HEK293 (cell line): ENCODE data around the gene HLA-C.

Source experiments
- CTCF ChIA-PET: fragments of 350-600 bp; formaldehyde crosslinking; extraction: SDS; loops from one replicate; lab custom pipeline; 2021; ENCODE audit warnings: antibody characterized with exemption; lab: Yijun Ruan, JAX
- POLR2A ChIA-PET: fragments of 300-600 bp; formaldehyde crosslinking; extraction: SDS; loops from one replicate; lab custom pipeline; 2020; ENCODE audit warnings: antibody characterized with exemption, inconsistent platforms; lab: Yijun Ruan, JAX
- H3K27ac ChIP-seq: fragments of 200-500 bp; sonication (Bioruptor generic); 2 replicates; pipeline ENCODE4 v1.5.1; 2014; ENCODE audit warnings: low read depth, low read length, control low read depth, inconsistent platforms; ENCODE audit errors: extremely low read depth
- H3K36me3 ChIP-seq, 2 experiments: fragments of 200-500 bp in 1 of 2; sonication (Bioruptor generic) in 1 of 2; 1 replicate in 1 of 2; 2 replicates in 1 of 2; pipeline ENCODE4 v1.5.1; 2014 to 2017; ENCODE audit warnings: inconsistent platforms in 2 of 2, low read length in 2 of 2; ENCODE audit not compliant: control insufficient read depth in 2 of 2, insufficient read depth in 1 of 2
- H3K4me1 ChIP-seq: fragments of 200-500 bp; sonication (Bioruptor generic); 2 replicates; pipeline ENCODE4 v1.5.1; 2014; ENCODE audit warnings: mild to moderate bottlenecking, low read length, inconsistent platforms; ENCODE audit not compliant: control insufficient read depth, insufficient read depth
- H3K4me3 ChIP-seq: 2 replicates; pipeline ENCODE4 v1.5.1; 2011; ENCODE audit warnings: low read depth, mild to moderate bottlenecking, control low read depth, low read length, moderate library complexity
- H3K9me3 ChIP-seq: fragments of 200-500 bp; sonication (Bioruptor generic); 2 replicates; pipeline ENCODE4 v1.5.1; 2014; ENCODE audit warnings: low read depth, low read length, inconsistent platforms; ENCODE audit not compliant: control insufficient read depth, insufficient read depth
- BCL6B ChIP-seq: fragments of 450-650 bp; formaldehyde crosslinking; IDR thresholded peaks from 2 replicates; pipeline ENCODE4 v1.5.1; 2017; ENCODE audit warnings: missing biosample characterization, missing genetic modification characterization
- GLI2 ChIP-seq: fragments of 450-650 bp; formaldehyde crosslinking; IDR thresholded peaks from 2 replicates; pipeline ENCODE4; 2017; ENCODE audit warnings: missing biosample characterization, missing genetic modification characterization, low read depth, borderline replicate concordance
- HIC1 ChIP-seq: fragments of 450-650 bp; formaldehyde crosslinking; IDR thresholded peaks from 2 replicates; pipeline ENCODE4 v1.5.1; 2016; ENCODE audit warnings: missing biosample characterization, missing genetic modification characterization
- KLF8 ChIP-seq: fragments of 450-650 bp; formaldehyde crosslinking; IDR thresholded peaks from 2 replicates; pipeline ENCODE4 v1.5.1; 2016; ENCODE audit warnings: missing biosample characterization, missing genetic modification characterization
- MEIS1 ChIP-seq: sonication (generic); formaldehyde crosslinking; IDR thresholded peaks from 2 replicates; pipeline ENCODE4 v1.8.1; 2022; ENCODE audit warnings: missing genetic modification reagents, mild to moderate bottlenecking, borderline replicate concordance
- PRDM2 ChIP-seq: fragments of 450-650 bp; formaldehyde crosslinking; IDR thresholded peaks from 2 replicates; pipeline ENCODE4 v1.5.1; 2016; ENCODE audit warnings: missing biosample characterization, missing genetic modification characterization, borderline replicate concordance
- WT1 ChIP-seq: fragments of 450-650 bp; formaldehyde crosslinking; IDR thresholded peaks from 2 replicates; pipeline ENCODE4 v1.5.1; 2016; ENCODE audit warnings: missing biosample characterization, missing genetic modification characterization
- ZNF16 ChIP-seq: fragments of 450-650 bp; formaldehyde crosslinking; IDR thresholded peaks from 2 replicates; pipeline ENCODE4 v1.5.1; 2016; ENCODE audit warnings: low read depth, missing biosample characterization, missing genetic modification characterization
- ZNF175 ChIP-seq: fragments of 450-650 bp; formaldehyde crosslinking; IDR thresholded peaks from 2 replicates; pipeline ENCODE4 v1.5.1; 2016; ENCODE audit warnings: missing biosample characterization, missing genetic modification characterization
- ZNF211 ChIP-seq: fragments of 450-650 bp; formaldehyde crosslinking; IDR thresholded peaks from 2 replicates; pipeline ENCODE4 v1.5.1; 2016; ENCODE audit warnings: low read depth, missing biosample characterization, missing genetic modification characterization
- ZNF350 ChIP-seq: fragments of 450-650 bp; formaldehyde crosslinking; IDR thresholded peaks from 2 replicates; pipeline ENCODE4 v1.5.0; 2017; ENCODE audit warnings: missing biosample characterization, mild to moderate bottlenecking, missing genetic modification characterization
- ZNF366 ChIP-seq: fragments of 450-650 bp; formaldehyde crosslinking; conservative IDR thresholded peaks from 2 replicates; pipeline ENCODE4 v1.5.1; 2016; ENCODE audit warnings: missing biosample characterization, missing genetic modification characterization
- ZNF558 ChIP-seq: fragments of 450-650 bp; formaldehyde crosslinking; IDR thresholded peaks from 2 replicates; pipeline ENCODE4 v1.5.1; 2016; ENCODE audit warnings: missing biosample characterization, missing genetic modification characterization
- ZNF560 ChIP-seq: fragments of 450-650 bp; formaldehyde crosslinking; IDR thresholded peaks from 2 replicates; pipeline ENCODE4 v1.5.1; 2017; ENCODE audit warnings: missing biosample characterization, missing genetic modification characterization, borderline replicate concordance
- ZNF626 ChIP-seq: fragments of 450-650 bp; sonication (Bioruptor Pico); formaldehyde crosslinking; IDR thresholded peaks from 2 replicates; pipeline ENCODE4 v1.5.1; 2018; ENCODE audit warnings: missing biosample characterization, missing genetic modification characterization, inconsistent platforms
- ZNF658 ChIP-seq: fragments of 450-650 bp; formaldehyde crosslinking; IDR thresholded peaks from 2 replicates; pipeline ENCODE4; 2016; ENCODE audit warnings: missing biosample characterization, missing genetic modification characterization
- ZNF76 ChIP-seq: fragments of 450-650 bp; formaldehyde crosslinking; IDR thresholded peaks from 2 replicates; pipeline ENCODE4; 2016; ENCODE audit warnings: low read depth, missing biosample characterization, missing genetic modification characterization, borderline replicate concordance
- ZNF768 ChIP-seq: fragments of 450-650 bp; formaldehyde crosslinking; IDR thresholded peaks from 2 replicates; pipeline ENCODE4 v1.5.1; 2018; ENCODE audit warnings: missing biosample characterization, mild to moderate bottlenecking, missing genetic modification characterization
- ZNF776 ChIP-seq: fragments of 450-650 bp; formaldehyde crosslinking; IDR thresholded peaks from 2 replicates; pipeline ENCODE4 v1.5.0; 2017; ENCODE audit warnings: missing biosample characterization, missing genetic modification characterization, borderline replicate concordance
- ZNF777 ChIP-seq: fragments of 450-650 bp; formaldehyde crosslinking; IDR thresholded peaks from 2 replicates; pipeline ENCODE4 v1.5.1; 2017; ENCODE audit warnings: missing biosample characterization, missing genetic modification characterization, borderline replicate concordance

The HLA-C gene

GRCh38 chr6:31300797-31301196 lies 28.9 kb upstream of the HLA-C start:
- Histone ChIP-seq H3K27ac (no peak overlapping the region), H3K4me3 (no peak overlapping the region), H3K9me3 (no peaks in the 10 kb centered on the region), H3K36me3 (no peaks in the 10 kb centered on the region), H3K4me1 (no peaks in the 10 kb centered on the region)
- TF ChIP-seq ZNF658 (tag by site-specific recombination) (no peak), ZNF175 (tag by site-specific recombination) (no peak), GLI2 (tag by site-specific recombination) (no peak), ZNF211 (tag by site-specific recombination) (no peak), ZNF76 (tag by site-specific recombination) (no peak), ZNF776 (no peak), ZNF626 (tag by site-specific recombination) (no peak), BCL6B (no peak), ZNF777 (tag by site-specific recombination) (no peak), PRDM2 (tag by site-specific recombination) (no peak), WT1 (tag by site-specific recombination) (no peak)
- ChIA-PET POLR2A (no interaction called here), CTCF (interaction anchor here (1.6 to 2.3 kb wide), 2 partner anchors 19 to 66 kb away, joined by 4 to 8 read pairs; no protein-coding TSS in a partner anchor)

GRCh38 chr6:31299947-31300346 lies 28.1 kb upstream of the HLA-C start:
- POLR2A ChIA-PET, result no interaction called here
- H3K4me3 ChIP-seq, result no peak overlapping the region
- no peaks in the 10 kb centered on the region for H3K9me3 ChIP-seq
- CTCF ChIA-PET, result interaction anchor here (0.9 to 1.6 kb wide), 2 partner anchors 19 to 67 kb away, joined by 4 to 5 read pairs; no protein-coding TSS in a partner anchor
- no peak overlapping the region for H3K27ac ChIP-seq
- H3K36me3 ChIP-seq, result no peaks in the 10 kb centered on the region
- no peaks in the 10 kb centered on the region for H3K4me1 ChIP-seq
- TF ChIP-seq BCL6B (no peak), ZNF16 (no peak), ZNF768 (no peak), KLF8 (tag by site-specific recombination) (no peak), ZNF350 (tag by site-specific recombination) (no peak), ZNF366 (tag by site-specific recombination) (no peak), ZNF560 (tag by site-specific recombination) (no peak), HIC1 (tag by site-specific recombination) (no peak), ZNF558 (no peak), MEIS1 (CRISPR knock-in tag) (no peak)
